Fibroblast of the aortic adventitia (primary cell): ENCODE results near the gene HS3ST2. TPM values are rescaled to one million over a fixed set of nuclear protein-coding genes. Genes with fewer than 3 reads are reported as not detected.

Experiments
- DNase-seq: peaks from one replicate; pipeline ENCODE4 v3.0.0-alpha.2; 2010; ENCODE audit warnings: low read depth
- H3K4me3 ChIP-seq: 2 replicates; pipeline ENCODE4 v1.5.1; 2011; ENCODE audit warnings: low read depth, mild to moderate bottlenecking, control low read depth, low read length, moderate library complexity
- CTCF ChIP-seq: IDR thresholded peaks from 2 replicates; pipeline ENCODE4 v1.5.1; 2011; ENCODE audit warnings: mild to moderate bottlenecking, low read length, control low read depth, inconsistent platforms; ENCODE audit not compliant: insufficient read depth
- total RNA-seq: library from RNA; depleted of rRNA; stranded (reverse); fragments of >200 nt; gene quantifications from 2 replicates; pipeline ENCODE4 v1.2.3, GENCODE V29; 2012; ENCODE audit warnings: low replicate concordance

HS3ST2 gene
- total RNA-seq, 1 donor, result not detected

GRCh38 chr16:22781480-22781879 lies 32.5 kb upstream of the HS3ST2 start:
- TF ChIP-seq CTCF, result no peak
- no peak overlapping the region for H3K4me3 ChIP-seq
- DNase-seq, result no peak

- no peak for DNase-seq
- H3K4me3 ChIP-seq, result no peak overlapping the region
- no peak for TF ChIP-seq CTCF
Observed at GRCh38 chr16:22782314-22782713, 31.6 kb upstream of the HS3ST2 start.

- H3K4me3 ChIP-seq, result no peak overlapping the region
- TF ChIP-seq CTCF, result no peak
- DNase-seq, result no peak
Observed at GRCh38 chr16:22784690-22785214, 29.2 kb upstream of the HS3ST2 start.

GRCh38 chr16:22785552-22785951 lies 28.4 kb upstream of the HS3ST2 start:
- DNase-seq, result no peak
- no peak for TF ChIP-seq CTCF

GRCh38 chr16:22786284-22786683 lies 27.7 kb upstream of the HS3ST2 start:
- TF ChIP-seq CTCF, result no peak
- H3K4me3 ChIP-seq, result no peak overlapping the region

More at GRCh38 chr16:22785552-22785951, 28.4 kb upstream of the HS3ST2 start:
- no peak overlapping the region for H3K4me3 ChIP-seq

GRCh38 chr16:22786691-22787090 lies 27.3 kb upstream of the HS3ST2 start:
- no peak for TF ChIP-seq CTCF
- DNase-seq, result no peak
- no peak overlapping the region for H3K4me3 ChIP-seq

More at GRCh38 chr16:22786284-22786683, 27.7 kb upstream of the HS3ST2 start:
- no peak for DNase-seq
